ENCODE measurements around the gene RAB6B. TPM values are rescaled to one million over a fixed set of nuclear protein-coding genes. Genes with fewer than 3 reads are reported as not detected.

The RAB6B gene
- total and polyA plus RNA-seq, 2 experiments from 2014 or later, result 1.2 to 3.9 TPM

GRCh38 chr3:133827684-133828083, 68.0 kb downstream of the RAB6B start (continued):
- no peak for TF ChIP-seq JUNB (IDR thresholded peaks at IDR 0.05; ENCODE audit: unreplicated experiment)
- TF ChIP-seq, protein P1, sequence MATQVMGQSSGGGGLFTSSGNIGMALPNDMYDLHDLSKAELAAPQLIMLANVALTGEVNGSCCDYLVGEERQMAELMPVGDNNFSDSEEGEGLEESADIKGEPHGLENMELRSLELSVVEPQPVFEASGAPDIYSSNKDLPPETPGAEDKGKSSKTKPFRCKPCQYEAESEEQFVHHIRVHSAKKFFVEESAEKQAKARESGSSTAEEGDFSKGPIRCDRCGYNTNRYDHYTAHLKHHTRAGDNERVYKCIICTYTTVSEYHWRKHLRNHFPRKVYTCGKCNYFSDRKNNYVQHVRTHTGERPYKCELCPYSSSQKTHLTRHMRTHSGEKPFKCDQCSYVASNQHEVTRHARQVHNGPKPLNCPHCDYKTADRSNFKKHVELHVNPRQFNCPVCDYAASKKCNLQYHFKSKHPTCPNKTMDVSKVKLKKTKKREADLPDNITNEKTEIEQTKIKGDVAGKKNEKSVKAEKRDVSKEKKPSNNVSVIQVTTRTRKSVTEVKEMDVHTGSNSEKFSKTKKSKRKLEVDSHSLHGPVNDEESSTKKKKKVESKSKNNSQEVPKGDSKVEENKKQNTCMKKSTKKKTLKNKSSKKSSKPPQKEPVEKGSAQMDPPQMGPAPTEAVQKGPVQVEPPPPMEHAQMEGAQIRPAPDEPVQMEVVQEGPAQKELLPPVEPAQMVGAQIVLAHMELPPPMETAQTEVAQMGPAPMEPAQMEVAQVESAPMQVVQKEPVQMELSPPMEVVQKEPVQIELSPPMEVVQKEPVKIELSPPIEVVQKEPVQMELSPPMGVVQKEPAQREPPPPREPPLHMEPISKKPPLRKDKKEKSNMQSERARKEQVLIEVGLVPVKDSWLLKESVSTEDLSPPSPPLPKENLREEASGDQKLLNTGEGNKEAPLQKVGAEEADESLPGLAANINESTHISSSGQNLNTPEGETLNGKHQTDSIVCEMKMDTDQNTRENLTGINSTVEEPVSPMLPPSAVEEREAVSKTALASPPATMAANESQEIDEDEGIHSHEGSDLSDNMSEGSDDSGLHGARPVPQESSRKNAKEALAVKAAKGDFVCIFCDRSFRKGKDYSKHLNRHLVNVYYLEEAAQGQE (IDR thresholded peaks at IDR 0.05; ENCODE audit: unreplicated experiment), result no peak

DNA sequence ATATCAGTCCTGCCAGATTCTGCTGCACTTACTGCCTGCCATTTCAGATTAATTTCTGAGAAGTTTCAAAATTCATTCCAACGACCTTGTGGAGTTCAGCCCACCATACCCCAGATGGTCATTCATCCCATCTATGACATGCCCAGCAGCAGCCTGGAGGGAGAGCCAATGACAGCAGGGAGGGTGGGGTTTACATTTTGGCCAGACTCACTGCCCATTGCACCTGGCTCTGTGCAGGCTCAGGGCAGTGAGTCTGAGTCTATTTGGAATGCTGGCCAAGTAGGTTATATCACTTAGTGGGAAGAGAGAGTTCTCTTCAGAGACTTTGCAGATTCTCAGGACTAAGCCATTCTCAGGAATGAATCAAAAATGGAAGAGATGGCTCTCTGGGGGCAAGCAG, 68.5 kb downstream of the RAB6B start:
- Mint-ChIP-seq H3K9me3 (no peaks in the 10 kb centered on the region), H3K36me3 (ENCODE audit: low read depth) (peaks cover 36% of the 10 kb centered on the region), H3K27ac (no peak overlapping the region), H3K27me3 (ENCODE audit: insufficient read depth, low read depth, poor library complexity) (peaks cover 9% of the 10 kb centered on the region), H3K4me3 (no peak overlapping the region), H3K4me1 (peaks cover 10% of the 10 kb centered on the region; the same call in 2 of the 3 replicates)
- no peak for ATAC-seq
- Histone ChIP-seq H3K9me2 (ENCODE audit: insufficient read depth) (peaks cover 4% of the 10 kb centered on the region; the same call in 1 of the 2 replicates), H3K4me2 (no peak overlapping the region), H3K27ac (ENCODE audit: low read depth) (no peak overlapping the region), H3F3A (replicated peaks; ENCODE audit: low read depth) (no peaks in the 10 kb centered on the region), H4K20me1 (replicated peaks; ENCODE audit: insufficient read depth) (no peaks in the 10 kb centered on the region), H3K79me2 (replicated peaks; ENCODE audit: insufficient read depth) (no peaks in the 10 kb centered on the region), H3K27me3 (ENCODE audit: insufficient read depth) (no peaks in the 10 kb centered on the region), H2AFZ (no peak overlapping the region), H3K4me1 (ENCODE audit: insufficient read depth) (no peaks in the 10 kb centered on the region), H3K4me3 (no peak overlapping the region), H3K36me3 (ENCODE audit: insufficient read depth) (no peaks in the 10 kb centered on the region)
- no peak for TF ChIP-seq ZNF462 (CRISPR knock-in tag; IDR thresholded peaks at IDR 0.05)
- DNase-seq (ENCODE audit: low spot score), result no peak
